Stimulated activated naive CD4-positive, alpha-beta T cell (primary cell): ENCODE data around the gene LAIR2.
A peak's percentile ranks its signal among the peaks of the same experiment; 100 is the strongest.
"Not testable (repeated sequence)": the region's sequence is repeated elsewhere in the genome, so short reads cannot be mapped to it uniquely, and the experiment has no call there.

Experiments used
- DNase-seq, 6 experiments: peaks; one replicate each; lab custom pipeline; 2025; lab: John Stamatoyannopoulos, UW

The LAIR2 gene

DNA sequence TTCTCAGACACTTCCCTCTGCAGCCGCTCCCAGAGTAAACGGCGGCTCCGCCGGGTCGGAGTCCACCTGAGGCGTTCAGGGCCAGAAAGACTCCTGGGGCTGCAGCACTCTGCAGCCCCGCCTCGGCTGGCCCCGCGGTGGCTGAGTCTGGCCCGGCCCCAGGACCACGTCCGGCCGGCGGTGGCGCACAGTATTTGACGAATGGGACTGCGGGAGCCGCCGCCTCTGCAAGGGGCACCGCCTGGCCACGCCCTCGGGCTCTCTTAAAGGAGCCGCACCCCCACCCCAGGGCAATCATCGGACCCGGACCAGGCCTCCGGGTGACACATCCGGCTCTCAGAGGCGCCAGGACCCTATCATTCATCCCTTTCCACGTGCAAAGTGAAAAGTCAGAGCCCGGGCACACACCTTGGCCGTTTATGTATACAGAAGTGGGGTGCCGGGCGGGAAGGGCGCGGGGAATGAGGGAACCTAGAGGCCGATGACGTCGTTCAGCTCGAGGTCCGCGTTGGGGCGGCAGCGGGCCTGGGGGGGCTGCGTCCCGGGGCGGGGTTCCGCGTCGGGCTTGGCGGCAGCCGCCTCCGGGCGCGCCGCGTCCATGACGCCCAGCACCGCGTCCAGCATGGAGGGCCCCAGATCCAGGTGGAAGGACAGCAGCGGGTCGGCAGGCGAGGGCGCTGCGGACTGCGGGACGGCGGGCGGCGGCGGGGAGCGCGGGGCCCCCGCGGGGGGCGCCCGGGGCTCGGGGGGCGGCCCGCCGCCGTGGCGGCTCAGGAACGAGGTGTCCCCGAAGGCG is 37.8 kb upstream of the LAIR2 start:
- peak in 4 of 6 experiments; percentile 9 to 64 (median 58) for DNase-seq

DNA sequence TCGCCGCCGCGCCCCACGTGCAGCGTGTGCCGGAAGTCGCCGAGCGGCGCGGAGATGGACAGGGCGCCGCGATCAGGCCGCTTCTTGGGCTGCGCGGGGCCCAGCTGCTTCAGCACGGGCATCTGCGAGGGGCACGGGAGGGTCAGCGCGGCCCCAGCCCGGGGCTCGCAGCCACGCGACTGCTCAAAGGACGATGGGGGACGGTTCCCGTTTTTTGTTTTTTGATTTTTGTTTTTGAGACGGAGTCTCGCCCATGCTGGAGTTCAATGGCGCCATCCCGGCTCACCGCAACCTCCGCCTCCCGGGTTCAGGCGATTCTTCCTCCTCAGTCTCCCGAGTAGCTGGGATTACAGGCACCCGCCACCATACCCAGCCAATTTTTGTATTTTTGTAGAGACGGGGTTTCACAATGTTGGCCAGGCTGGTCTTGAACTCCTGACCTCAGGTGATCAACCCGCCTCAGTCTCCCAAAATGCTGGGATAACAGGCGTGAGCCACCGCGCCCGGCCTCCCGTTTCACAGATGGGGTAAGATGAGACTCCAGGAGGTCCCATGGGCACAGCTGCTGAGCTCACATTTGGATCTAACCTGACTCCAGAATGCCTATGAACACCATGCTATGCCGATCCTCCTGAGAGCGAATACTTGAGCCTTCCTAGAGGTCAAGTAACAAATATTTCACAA is 37.1 kb upstream of the LAIR2 start:
- no peak for DNase-seq

DNA sequence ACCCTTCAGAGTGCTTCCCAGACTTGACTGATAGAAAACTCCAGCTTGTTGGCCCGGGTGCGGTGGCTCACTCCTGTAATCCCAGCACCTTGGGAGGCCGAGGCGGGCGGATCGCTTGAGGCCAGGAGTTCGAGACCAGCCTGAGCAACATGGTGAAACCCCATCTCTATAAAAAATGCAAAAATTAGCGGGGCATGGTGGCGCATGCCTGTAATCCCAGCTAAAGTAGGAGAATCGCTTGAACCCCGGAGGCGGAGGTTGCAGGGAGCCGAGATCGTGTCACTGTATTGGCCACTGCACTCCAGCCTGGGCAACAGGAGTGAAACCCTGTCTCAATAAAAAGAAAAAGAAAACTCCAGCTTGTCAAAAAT is 36.5 kb upstream of the LAIR2 start:
- DNase-seq, result not testable (repeated sequence)

DNA sequence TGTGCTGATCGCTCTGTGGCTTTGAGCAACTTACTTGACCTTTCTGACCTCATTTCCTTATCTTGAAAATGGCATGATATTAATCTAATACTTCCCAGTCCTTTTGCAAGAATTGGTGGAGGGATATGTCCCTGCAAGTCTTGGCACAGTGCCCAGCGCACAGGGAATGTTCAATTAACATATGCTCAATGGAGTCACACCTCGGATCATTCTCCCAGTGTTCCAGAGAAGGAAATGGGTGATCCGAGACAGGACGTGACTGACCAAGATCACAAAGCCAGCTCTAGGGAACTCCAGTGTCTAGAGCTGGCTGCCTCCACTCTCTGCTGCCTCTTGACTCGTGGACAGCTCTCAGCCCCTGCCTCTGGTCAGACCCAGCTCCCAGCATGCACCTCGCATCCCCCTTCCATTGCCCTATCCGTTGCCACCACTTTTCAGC is 33.1 kb upstream of the LAIR2 start:
- no peak for DNase-seq

DNA sequence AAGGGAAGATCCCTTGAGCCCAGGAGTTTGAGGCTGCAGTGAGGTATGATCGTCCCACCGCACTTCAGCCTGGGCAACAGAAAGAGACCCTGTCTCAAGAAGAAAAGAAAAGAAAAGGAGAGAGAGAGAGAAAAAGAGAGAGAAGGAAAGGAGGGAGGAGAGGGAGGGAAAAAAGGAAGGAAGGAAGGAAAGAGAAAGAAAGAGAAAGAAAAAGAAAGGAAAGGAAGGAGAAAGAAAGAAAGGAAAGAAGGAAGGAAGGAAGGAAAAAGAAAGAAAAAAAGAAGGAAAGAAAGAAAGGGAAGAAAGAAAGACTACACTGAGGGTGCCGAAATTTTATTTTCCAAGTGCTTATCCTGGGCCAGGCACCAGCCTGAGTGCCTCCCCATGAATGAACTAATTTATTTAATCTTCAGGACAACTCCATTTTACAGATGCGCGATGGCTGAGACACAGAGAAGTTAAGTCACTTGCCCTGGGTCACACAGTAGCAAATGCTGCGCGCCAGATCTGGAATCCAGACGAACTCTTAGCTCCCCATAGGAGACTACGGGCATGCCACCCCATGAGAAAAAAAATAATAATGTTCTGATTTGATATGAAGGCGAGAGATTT is 32.2 kb upstream of the LAIR2 start:
- DNase-seq, result no peak

DNA sequence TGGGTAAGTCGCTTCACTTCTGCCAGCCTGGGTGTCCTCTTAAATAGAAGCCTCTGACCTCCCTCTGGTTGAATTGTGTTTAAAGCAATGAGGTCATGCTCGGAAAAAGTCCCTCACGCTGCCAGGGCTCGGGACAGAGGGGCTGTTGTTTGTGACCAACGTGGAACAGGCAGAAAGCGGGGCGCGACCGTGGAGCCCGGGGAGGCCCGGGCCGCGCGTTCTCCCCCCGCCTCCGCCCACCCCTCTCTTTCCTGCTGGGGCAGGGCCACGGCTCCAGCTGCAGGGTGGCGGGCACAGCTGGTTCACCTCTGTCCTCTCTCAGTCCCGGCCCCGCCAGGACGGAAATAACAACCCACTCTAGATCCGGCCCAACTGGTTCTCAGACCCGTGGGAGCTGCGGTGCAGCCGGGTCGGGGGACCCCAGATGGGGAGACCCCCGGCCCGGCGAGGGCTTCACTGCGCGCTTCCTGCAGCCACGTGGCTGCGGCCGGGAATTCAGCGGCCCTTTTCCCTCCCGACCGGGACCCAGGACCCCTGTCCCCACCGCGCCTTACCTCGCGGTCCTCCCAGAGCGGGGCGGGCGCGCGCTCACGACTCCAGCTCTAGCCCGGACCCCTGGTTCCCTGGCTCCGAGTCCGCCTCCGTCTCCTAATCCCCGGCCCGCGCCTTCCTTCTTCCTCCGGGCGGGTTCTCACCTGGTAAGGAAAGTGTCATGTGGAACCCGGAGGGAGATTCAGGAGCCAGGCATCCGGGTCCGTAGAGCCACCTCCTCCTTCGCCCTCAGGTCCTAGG is 31.4 kb upstream of the LAIR2 start:
- no peak for DNase-seq

DNA sequence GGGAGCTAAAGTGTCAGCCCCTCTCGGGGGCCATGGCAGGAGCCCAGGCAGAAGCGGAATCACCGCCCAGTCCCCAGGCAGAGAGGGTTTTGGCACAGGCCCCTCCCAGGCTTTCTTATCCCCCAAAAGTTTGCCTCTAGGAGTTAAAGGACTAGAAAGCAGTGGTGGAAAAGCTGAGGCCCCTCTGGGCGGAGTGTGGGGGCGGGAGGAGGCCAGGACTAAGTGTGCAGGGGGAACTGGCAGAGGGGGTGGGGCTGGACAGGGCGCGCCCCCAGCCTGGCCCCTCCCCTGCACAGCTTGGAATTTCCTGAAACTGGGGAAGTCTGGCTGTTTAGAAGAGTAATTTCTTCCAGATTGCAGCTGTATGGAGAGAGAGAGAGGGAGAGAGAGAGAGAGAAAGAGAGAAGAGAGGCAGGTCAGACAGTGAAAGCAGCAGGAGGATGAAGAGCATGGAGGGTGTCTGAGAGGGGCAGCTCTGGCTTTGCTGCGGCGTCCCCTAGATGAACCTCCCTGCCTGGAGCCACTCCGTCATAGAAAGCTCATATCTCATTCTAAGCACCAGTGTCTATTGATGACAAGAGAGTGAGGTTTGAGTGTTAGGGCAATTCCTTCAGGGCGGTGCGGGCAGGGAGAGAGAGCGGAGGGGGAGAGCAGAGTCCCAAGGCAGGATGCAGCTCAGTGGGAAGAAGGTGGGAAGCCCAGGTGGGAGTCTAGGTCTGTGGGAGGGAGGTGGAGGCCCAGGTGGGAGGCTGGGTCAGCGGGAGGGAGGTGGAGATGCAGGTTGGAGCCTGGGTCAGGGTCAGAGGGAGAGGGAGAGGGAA is 29.4 kb upstream of the LAIR2 start, which contains the start of gene CDC42EP5:
CDC42EP5 (minus strand) TSS at position 226 of the 821 bp plus-strand sequence. CDS start 7,749 bp downstream, outside the sequence.
- no peak for DNase-seq

DNA sequence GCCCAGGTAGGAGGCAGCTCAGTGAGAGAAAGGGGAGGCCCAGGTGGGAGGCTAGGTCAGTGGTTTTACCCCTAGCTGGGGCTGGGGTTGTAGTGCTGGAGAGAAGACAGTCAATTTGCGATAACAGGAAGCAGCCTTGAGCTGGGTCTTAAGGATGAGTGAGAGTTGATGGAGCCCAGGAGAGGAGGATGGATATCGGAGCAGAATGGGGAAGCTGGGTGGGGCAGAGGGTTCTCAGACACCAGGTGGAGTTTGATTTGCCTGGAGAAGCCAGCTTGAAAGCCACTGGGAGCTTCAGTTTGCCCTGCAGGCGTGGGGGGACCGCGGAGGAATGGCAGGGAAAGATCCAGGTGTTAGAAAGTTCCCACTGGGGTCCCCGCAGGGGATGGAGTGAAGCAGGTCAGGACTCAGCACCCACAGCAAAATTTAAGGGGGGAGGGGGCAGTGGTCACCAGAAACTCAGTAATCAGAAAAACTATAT is 28.7 kb upstream of the LAIR2 start:
- no peak for DNase-seq

DNA sequence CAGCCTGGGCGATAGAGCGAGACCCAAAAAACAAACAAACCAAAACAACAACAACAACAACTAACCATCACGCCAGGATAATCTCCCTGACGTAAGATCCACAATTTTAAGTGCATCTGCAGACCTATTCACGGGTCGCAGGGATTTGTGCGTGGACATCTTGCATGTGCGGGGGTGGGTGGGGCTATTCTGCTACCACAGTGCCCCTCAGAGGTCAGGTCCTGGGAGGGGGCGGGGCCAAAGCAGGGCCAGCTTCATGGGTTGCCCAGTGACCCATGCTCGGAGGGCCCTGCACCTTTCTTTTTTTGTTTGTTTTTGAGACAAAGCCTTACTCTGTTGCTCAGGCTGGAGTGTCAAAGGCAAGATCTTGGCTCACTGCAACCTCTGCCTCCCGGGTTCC is 26.9 kb upstream of the LAIR2 start:
- no peak for DNase-seq

DNA sequence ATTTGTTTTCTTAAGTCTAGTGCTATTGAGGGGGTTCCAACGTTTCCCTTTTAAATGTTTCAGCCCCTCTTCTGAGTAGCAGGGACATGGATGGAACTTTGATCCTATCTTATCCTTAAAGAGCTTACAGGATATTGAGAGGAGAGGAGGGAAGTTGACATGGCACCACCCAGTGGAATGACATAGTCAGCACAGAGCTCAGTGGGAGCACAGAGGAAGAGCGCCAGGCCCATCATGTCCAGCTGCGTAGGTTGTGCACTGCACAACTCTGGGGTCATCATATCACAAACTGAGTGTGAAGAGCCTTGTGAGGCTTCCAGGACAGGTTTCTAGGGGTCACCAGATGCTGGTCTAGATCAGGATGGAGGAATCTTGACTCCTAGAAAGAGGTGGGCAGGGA is 25.0 kb upstream of the LAIR2 start:
- DNase-seq, result no peak

DNA sequence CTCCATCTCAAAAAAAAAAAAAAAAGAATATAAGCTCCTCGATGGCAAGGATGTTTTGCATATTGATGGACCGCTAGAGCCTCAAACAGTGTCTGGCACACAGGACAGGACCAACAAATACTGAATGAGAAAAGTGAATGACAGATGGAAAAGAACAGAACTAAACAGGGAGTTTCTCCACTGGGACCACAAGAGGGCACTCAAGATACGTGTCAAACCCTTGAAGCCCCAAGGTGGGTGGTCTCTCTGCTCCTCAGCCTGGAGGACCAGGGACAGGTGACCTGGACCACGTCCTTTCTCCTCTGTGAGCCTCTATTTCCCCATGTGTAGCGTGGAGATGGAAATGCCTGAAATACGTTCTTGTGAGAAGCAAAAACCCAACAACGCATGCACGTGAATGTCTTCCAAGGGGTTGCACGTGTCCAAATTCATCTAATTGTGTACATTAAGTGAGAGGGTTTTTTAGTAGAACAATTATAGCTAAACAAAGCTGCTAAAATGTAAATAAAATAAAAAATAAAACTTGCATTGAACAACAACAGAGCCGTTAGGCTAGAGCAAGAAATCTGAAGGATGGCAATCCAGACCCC is 23.9 kb upstream of the LAIR2 start:
- DNase-seq, result peak in 1 of 6 experiments; percentile 26

DNA sequence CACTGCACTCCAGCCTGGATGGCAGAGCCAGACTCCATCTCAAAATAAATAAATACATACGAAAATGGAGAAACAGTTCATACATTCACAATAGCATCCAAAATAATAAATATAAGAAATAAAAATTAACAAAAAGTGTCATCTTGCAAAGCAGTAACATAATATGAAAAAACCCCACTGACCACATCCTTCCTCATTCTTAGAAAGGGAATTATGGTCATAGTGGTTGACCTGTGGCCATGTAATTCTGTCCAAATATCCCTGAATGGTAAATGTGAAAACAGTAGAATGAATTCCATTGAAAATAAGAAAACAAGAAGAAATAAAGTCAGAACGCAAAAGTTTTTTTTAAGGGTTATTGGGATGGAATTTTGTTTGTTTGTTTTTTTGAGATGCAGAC is 22.6 kb upstream of the LAIR2 start:
- no peak for DNase-seq

DNA sequence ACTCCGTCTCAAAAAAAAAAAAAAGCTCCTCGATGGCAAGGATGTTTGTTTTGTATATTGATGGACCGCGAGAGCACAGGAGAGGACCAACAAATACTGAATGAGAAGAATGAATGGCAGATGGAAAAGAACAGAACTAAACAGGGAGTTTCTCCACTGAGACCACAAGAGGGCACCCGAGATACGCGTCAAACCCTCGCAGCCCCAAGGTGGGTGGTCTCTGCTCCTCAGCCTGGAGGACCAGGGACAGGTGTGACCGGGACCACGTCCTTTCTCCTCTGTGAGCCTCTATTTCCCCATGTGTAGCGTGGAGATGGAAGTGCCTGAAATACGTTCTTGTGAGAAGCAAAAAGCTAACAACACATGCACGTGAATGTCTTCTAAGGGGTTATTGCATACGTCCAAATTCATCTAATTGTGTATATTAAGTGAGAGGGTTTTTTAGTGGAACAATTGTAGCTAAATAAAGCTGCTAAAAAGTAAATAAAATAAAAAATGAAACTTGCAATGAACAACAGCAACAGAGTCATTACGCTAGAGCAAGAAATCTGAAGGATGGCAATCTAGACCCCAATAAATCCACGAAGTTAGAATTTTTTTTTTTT is 21.2 kb upstream of the LAIR2 start:
- peak in 4 of 6 experiments; percentile 16 to 59 (median 36) for DNase-seq

DNA sequence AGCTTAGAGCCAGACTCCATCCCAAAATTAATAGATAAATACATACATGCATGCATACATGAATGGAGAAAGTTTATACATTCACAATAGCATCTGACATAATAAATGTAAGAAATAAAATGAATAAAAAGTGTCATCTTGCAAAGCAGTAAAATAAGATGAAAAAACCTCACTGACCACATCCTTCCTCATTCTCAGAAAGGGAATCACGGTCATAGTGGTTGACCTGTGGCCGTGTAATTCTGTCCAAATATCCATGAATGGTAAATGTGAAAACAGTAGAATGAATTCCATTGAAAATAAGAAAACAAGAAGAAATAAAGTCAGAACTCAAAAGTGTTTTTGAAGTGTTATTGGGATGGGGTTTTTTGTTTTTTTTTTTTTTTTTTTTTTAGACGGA is 19.7 kb upstream of the LAIR2 start:
- DNase-seq, result no peak

DNA sequence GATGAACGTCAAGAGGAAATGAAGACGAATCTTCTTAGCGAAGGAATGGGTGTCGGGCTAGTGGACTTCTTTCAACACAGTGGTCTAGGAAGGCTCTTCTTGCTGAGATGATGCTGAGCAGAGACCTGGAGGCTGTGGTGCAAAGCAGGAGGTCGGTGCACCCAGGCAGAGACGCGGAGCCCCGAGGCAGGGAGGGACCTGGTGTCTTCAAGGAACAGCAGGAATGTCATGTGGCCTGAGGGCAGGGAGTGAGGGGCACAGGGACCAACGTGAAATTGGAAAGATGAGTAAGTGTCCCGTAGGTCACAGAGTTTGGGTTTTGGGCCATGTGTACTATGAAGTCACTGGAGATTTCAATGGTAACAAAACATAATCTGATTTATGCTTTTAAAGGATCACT is 18.2 kb upstream of the LAIR2 start:
- DNase-seq, result no peak

DNA sequence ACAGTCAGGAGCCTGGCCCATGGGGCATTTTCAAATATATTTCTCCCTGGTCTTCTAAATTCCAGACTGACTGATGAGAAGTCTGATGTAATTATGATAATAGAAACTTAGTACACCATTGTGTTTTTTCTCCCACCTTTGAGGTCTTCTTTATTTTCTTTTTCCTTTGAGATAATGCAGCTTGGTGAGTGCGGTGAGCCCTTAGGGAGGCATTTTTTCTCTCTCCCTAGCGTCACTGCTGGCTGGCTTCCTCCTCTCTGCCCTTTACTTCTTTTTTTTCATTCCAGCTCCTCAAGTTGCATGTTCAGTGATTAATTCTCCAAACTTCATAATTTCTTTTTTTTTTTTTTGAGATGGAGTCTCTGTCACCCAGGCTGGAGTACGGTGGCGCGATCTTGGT is 16.8 kb upstream of the LAIR2 start:
- DNase-seq, result no peak

DNA sequence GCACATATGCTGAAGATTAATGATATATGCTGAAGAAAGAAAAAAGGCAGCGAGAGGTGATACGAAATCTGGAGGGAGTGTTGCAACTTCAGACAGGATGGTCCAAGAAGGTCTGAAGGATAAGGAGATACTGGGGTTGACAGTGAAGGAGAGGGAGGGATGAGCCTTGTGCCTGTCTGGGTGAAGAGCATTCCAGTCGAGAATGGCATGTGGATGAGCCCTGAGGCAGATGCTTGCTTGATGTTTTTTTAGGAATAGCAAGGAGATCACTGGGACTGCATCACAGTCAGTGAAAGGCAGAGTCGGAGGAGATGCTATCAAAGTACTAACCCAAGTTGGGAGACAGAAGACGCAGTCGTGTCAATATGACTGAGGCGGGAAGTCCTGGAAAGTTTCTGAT is 13.3 kb upstream of the LAIR2 start:
- DNase-seq, result no peak

DNA sequence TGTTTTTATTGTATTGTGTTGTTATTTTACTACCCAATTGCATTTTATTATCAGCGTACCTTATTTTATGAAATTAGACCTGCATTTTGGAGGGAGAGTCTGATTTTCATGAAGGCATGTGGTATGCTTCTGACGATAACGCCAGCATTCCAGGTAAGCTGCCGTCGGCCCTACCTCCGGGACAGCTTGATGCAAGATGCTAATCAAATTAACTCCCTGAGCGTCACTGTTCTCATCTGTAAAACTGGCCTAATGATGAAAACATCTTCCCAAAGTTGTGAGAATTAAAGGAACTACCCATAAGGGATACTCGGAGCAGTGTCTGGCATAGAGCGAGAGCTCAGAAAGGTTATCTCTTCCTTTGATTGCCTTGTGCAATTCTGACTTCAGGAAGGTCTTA is 12.9 kb upstream of the LAIR2 start:
- DNase-seq, result no peak

DNA sequence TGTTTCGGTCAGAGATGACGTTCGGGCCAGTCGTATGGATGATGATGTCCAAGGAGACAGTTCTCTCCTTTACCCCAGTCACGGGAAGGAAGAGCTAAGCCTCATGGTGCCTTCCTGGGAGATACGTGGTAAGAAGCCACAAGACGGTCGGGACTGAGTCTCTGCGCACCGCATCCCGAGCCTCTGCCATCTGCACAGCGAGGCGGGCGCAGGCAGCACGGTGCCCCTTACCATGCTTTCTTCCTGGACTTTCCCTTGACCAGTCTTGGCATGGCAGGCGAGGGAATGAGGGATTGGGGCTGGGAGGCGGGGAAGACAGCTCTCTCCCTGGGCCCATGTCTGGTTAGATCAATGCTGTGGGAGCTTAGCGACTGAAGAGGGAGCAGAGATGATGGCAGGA is 10.1 kb upstream of the LAIR2 start:
- DNase-seq, result no peak

DNA sequence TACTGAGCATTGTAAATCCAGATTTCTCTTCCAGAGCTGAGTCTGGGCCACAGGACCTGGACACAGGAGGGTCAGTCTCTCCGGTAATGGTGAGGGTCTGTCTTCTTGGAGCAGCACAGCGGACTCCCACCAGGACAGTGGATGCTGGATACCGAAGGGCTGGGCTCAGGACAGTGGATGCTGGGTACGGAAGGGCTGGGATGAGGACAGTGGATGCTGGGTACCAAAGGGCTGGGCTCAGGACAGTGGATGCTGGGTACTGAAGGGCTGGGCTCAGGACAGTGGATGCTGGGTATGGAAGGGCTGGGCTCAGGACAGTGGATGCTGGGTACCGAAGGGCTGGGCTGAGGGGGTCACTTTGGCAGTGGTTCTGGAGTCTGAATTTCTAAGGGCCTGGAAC is 9.6 kb upstream of the LAIR2 start:
- not testable (repeated sequence) for DNase-seq
